Ramos (cell line): Measurements from ENCODE around the gene PID1.

ENCODE experiments used
- in situ Hi-C: fragments of 300-500 bp; cut with MboI; formaldehyde crosslinking; loops from one replicate; pipeline ENCODE4 v1.14.3; 2022; ENCODE audit warnings: low sequenced_read_pairs; ENCODE audit not compliant: unreplicated experiment

Gene PID1, protein sequence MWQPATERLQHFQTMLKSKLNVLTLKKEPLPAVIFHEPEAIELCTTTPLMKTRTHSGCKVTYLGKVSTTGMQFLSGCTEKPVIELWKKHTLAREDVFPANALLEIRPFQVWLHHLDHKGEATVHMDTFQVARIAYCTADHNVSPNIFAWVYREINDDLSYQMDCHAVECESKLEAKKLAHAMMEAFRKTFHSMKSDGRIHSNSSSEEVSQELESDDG

DNA sequence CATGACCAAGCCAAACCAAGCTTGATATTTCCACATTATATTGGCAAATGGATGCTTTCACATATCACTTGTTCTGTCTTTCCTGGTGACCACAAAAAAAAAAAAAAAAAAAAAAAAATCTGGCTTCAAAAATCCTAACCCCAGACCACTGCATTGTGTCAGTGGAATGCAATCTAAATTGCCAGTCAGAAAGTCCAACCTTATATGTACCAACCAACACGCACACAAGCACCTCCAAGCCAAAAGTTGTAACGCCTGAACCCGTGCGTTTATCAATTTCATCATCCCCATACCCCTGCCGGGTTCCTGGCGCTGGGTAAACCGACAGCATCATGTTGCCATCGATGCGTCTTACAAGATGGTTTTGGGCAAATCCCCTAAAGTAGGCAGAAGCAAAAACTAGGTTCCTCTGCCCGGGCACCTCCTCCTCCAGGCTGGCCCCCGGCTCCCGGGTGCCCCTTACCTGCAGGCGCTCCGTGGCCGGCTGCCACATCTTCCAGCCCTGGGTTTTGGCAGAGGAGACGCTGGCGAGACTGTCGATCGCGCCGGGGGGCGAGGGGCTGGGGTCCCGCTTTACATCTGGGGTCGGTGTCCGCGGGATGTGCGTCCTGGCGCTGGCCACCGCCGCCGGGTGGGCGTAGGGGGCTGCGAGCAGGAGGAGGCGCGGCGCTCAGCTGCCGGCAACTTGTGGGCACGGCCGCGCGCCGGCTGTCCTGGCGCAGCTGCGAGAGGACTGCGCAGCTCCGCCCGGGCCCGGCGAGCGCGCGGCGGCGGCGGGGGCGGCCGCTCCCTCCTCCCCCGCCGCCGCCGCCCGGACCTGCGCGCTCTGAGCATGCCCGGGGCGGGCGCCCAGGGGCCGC, at the start of gene PID1:
PID1 (minus strand) TSS at position 737 of the 860 bp plus-strand sequence; CDS start at position 493, 244 bp downstream.
- in situ Hi-C loops = no loop called here

DNA sequence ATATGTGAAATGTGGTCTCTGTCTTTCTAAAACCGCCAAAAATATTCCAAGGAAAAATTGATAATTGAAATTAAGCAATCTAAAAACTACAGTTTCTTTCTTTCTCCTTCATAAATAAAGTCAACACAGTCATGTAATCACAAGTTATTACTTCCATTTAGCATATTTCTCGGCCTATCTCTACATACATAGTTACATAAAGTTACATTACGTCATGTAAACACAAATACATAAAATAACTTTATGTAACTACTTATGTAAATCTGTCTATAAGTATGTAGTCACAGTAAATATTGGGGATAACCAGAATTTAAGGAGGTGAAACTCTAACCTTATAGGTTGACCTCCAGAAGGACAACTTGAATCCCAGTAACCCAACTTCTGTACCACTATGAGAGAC, 48.5 kb upstream of the PID1 start:
- in situ Hi-C loops = no loop called here

DNA sequence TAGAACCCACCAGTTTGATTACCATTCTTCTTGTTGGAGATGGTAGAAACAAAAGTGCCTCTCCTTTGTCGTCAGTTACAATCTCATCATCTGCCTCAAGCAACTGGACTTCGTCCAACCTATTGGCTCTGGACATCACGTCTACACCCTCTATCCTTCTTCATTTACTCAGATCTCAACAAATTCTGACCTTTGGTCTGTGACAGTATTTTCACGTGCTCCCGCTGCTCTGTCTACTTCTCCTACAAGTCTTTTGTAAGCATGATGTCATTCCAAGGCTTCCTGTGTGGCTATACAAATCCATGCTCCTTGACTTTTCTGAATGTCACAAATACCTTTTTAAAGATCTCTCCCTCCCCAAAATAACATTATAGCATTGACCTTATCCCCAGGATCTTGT, 43.0 kb upstream of the PID1 start:
- in situ Hi-C loops = no loop called here

DNA sequence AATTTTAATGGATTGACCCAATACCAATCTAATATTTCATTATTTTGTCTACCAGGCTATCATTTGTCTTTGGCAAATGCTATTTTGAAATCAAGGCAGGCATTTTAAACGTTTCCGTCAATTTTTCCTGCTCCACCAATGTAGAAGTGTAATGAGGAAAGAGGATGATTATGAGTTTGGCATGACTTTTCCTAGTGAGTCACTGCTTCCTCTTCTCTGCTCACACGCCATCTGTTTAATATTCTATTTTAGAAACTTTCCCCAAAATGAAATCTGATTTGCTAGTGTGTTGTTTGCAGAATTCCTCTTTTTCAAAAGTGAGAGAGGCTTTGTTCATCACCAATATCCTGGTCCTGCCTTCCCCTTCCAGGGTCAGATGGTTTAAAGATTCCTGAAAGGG, 42.5 kb upstream of the PID1 start:
- in situ Hi-C loops = no loop called here

DNA sequence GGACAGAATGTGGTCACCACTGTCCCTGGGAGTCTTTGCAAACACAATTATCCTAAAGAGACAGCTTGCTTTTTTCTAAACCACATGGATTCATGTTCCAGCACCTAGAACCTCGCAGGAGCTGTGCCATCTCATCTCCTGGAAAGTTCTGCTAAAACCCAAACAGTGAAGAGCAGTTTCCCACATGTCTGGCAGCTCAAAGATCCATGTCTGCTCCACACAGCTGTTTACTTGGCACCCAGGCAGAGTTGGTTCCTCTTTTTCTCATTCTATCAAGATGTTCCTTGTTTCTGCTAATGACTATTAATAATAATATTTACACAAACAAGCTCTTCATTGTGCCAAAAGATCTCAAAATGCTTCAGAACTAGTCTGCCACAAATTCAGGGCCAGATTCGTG, 30.1 kb upstream of the PID1 start:
- in situ Hi-C loops = no loop called here

DNA sequence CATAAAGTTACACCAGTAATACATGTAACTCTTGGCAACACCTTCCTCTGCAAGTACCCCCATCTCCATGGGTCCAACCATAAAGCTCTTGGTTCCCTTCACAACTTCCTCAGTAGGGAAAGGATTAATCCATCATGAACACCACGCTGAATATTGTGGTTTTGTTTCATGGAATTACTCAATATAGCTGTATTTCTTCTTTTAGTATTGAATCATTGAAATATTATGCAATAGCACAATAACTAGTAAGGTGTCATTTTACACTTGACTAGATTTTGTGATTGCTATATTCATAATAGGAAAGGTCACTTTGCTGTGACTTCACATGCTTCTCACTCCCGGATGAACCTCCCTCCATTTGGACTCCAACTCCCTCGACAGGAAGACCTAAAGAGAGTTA, 29.7 kb upstream of the PID1 start:
- in situ Hi-C loops = no loop called here

DNA sequence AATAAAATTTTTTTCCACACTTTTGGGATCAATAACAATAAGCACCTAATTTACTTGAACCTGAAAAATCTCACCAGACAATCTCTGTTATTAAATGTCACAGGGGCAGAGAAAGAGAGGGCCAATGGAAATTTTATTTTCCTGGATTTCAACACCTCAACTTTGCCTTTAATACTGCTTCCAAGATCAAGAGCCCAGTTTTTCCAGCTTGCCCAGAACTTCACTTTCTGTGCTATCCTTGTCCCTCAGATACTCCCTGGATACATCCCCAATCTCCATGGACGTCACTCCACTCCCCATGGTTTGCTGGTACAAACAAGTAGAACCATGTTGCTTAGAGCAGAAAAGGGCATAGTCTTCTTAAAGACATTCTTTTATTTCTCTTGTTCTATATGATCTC, 29.3 kb upstream of the PID1 start:
- in situ Hi-C loops = no loop called here

DNA sequence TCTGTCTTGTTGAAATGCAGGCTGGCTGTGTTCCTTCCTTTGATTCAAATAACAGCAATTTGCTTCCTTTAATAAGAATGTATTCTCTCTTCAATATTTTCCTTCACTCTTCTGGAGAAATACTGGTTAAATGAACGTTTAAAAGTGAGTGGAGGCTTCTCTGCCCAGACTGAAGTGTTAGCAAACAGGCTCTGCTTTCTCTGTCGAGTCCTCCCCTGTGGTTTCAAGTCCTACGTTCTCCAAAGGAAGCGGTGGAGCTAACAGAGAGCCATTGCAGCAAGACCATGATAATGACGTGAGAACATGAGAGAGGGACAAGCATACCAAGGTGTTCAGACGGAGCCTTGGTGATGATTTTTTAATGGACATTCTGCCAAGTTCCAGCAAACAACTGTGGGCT, 26.2 kb upstream of the PID1 start:
- in situ Hi-C loops = no loop called here

DNA sequence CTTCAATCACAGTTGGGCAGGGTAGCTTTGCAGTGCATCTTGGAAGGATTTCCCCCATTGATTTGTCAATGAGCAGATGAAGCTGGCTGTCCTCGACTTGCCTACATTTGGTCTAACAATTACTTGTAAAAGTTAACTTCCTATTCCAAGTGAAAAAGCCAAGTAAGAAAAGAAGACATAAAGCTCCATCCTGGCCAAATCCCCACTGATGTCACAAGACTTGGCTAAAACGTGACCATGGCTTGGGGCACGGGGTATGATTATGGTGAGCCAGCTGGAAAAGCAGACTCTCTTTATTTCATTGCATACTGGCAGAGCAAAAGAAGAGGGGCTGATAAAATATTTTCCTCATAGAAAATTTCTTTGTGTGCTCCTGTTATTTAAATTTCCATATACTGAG, 25.4 kb upstream of the PID1 start:
- in situ Hi-C loops = no loop called here

DNA sequence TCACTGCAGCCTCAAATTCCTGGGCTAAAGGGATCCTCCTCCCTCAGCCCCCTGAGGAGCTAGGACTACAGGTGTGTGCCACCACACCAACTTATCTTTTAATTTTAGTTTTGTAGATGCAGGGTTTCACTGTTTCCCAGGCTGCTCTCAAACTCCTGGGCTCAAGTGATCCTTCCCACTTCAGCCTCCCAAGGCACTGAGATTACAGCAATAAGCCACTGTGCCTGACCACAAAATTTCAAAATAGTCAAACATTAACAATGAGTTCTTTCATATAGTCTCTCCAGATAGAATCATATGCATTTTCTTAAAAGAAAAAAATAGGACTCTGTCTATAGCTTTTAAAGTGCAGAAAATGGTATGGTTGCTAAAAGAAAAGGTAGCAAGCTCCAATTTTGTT, 24.9 kb upstream of the PID1 start:
- in situ Hi-C loops = no loop called here

DNA sequence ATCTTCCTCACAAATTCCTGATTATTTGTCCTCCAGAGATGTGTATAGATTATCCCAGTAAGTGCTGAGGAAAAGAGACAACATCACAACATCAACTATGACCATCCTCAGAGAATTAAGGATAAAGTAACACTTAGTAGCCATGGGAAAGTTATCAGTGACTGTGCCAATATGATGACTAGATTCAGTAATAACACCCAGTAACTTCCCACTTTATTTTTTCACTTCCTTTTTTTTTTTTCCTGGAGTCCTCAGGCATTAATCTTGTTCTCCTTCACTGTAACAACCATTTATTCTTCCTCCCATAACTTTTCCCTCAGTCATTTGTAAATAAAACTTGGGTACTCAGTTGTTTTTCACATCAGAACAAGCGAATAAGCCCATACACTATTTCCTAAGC, 16.7 kb upstream of the PID1 start:
- in situ Hi-C loops = no loop called here

DNA sequence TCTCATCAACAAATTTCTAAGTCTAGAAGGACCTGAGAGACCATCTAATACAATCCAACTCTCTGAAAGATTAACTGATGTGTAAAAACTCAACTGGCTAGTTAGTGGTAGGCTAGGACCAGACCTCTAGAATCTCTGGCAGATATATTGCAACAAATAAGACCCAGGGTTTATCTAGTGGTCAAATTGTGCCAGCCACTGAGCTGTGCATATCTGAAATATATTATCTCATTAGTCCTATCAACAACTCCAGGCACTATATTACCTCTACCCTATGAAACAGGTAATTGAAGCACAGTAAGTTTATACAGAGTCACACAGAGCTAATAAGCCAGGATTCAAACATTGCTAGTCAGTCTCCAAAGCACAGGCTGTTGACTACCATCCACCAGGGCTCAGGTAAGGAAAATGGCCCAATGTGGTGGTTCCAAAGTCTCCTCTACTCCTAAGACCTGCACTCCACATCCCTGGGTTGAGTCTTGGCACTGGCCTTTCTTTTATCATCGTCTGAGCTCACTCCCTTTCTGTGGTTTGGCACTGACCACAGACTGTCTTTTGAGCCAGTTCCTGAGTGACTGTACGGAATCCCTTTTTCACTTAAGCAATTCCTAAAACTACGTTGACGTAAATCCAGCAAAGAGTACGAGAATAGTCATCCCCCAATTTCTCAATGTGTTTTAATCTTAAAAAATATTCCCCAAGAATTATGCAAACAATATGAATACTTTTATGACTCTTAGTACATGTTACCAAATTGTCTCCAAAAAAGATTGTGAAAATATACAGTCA, 11.9 kb upstream of the PID1 start:
- in situ Hi-C loops = no loop called here

DNA sequence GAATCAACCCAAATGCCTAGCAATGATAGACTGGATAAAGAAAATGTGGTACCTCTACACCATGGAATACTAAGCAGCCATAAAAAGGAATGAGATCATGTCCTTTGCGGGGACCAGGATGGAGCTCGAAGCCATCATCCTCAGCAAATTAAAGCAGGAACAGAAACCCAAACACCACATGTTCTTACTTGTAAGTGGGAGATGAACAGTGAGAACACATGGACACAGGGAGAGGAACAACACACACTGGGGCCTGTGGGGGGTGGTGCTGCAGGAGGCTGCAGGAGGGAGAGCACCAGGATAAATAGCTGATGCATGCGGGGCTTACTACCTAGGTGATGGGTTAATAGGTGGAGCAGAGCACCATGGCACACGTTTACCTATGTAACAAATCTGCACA, 8.4 kb upstream of the PID1 start:
- in situ Hi-C loops = no loop called here

DNA sequence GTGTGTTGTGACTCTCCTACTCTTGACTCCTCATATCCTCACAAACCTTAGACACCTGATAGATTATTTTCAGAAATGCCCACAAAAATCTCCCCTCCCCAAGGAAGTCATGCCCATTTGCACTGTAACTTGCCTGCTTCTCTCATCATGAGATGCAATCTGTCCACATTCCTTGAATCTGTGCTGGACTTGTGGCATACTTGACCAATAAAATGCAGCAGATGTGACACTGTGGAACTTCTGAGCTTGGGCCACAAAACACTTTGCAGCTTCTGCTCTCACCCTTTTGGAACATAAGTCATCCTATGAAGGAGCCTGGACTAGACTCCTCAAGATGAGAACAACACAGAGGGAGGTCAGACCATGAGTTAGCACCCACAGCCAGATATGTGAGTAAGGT, 4.4 kb upstream of the PID1 start:
- in situ Hi-C loops = no loop called here

DNA sequence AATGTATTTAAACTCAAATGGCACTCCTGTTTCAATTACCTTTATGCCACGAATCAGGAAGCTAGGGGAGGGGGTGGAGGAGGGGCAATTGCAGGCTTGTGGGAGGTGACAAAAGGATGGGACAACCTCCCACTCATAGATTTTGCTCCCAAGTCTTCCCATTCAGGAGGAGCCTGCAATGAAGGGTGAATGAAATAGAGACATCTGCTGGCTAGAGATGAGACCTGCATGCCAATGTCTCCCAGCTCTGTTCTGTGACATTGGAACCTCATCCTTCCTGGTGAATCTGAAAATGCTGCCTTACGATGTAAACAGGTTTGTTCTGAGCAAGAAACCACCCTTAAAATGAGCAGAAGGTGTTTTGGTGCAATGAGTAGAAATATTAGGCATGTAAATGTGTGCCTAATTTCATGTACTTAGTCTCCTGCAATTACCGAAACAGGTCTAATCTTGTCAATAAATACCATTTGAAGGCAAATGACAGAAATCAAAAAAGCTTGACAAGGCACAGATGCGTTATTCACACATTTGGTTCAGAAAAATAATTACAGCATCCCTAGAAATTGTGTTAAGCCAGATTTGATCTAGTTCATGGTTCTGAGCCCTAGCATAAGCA, 2.7 kb upstream of the PID1 start:
- in situ Hi-C loops = no loop called here

DNA sequence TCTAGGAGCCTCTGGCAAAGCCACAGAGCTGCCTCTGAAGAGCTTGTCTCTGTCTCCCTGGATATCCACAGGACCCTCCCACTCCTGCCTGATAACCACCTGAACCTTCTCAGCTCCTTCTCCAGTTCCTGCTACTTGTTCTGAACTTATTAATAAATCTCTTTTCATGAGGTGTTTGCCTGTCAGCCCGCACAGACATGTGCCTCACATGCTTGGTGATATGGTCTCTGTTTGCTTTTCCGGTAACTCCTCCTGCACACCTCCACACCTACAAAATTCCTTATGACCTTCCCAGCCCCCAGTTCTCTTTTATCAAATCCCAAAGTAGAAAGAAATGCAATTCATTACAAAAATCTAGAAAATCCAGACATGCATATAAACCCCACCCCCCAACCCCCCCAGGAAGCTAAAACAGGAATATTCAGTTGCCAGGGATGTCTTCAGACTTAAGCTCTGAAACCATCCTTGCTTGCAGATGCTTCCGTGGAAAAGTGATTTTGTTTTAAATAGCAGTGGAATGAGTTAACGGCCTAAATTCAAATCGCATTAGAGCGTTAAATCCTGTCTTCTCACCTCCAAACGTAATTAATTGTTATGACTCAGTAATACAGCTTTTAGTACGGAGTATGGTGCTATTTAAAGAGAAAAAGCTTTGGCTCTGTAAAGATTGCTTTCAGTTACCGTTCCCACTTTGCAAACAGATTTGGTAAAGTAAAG, 2.1 kb upstream of the PID1 start:
- in situ Hi-C loops = no loop called here

DNA sequence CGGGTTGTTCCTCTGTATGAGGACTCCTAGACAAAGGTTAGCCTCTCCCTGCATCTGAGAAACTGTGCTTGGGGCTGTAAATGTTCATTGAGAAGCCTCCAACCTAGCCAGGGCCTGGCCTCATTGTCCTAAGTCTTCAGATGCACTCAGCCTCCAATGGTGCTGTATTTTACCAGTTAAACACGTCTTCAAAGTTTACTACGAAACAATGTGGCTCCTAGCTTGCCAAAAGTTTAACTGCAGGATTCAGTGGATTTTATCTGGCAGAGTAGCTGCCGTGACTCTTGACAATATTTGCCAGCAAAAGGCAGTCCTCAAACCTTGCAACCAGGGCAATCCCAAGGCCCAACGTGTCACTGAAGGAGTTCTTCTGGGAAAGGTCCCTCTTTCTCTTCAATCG, 1.1 kb downstream of the PID1 start:
- in situ Hi-C loops = no loop called here

DNA sequence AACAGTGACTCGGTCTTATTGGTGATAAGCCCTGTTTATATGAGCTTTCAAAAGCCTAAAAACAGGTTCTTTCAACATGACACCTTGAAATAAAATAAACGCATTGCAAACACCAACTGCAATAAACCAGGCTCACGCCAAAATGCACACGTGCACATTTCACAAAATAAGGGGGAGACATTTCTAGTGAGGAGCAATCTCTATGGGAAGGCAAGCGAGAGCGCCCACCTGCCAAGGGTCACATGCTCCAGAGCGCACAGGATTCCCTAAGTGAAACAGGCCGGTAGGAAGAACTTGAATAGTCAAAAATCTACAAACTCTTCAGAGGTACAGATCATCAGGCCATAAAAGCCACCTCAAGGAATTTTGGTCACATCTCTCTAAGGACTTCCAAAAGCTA, 1.9 kb downstream of the PID1 start:
- in situ Hi-C loops = no loop called here

DNA sequence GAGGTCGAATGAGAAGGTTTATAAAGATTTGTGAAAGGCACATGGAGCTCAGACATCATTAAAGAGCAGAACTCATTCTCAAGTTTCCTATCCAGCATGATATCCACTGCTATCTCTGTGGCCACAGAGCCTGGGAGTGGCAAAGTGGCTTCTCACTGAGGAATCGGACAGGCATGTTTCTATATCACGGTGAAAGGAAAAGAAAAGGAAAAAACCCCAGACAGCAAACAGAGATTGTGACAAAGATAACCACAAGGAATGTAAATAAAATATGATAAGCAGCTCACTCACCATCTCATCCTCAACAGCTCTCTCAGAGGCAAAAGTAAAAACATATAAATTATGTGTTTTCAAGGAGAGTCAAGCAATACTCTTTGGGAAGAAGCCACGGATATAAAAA, 2.5 kb downstream of the PID1 start:
- in situ Hi-C loops = no loop called here

DNA sequence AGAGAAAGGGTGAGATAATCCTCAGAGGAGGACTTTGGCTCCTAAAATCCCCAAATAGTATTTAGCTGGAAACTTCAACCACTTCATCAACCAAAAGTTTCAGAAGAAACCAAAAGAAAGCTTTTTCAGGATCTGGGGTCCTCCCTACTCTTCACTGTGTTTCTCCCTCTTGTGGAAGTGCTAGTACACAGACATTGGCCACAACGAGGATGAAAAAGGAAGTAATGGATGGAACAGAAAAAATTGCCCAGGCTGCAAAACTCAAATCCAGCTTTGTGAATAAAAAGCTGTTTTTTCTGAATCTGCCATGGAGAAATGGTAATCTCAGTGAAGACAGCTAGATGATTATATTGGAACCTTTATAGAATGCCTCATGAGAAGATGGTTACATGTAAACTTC, 4.0 kb downstream of the PID1 start:
- in situ Hi-C loops = no loop called here
